Hepatic stellate cell (primary cell): ENCODE measurements around the gene TFPI2.

Experiments used
- DNase-seq: peaks from one replicate; pipeline ENCODE4 v3.0.0; 2011; ENCODE audit warnings: low spot score

Gene TFPI2

GRCh38 chr7:93858857-93859256 lies 31.7 kb downstream of the TFPI2 start:
- no peak for DNase-seq

- DNase-seq: no peak
Observed at GRCh38 chr7:93856323-93856722, 34.2 kb downstream of the TFPI2 start.

- DNase-seq: no peak
Observed at GRCh38 chr7:93855797-93856196, 34.8 kb downstream of the TFPI2 start.

GRCh38 chr7:93854480-93854879 lies 36.1 kb downstream of the TFPI2 start:
- no peak for DNase-seq

- DNase-seq: no peak
Observed at GRCh38 chr7:93851536-93851935, 39.0 kb downstream of the TFPI2 start.

GRCh38 chr7:93843260-93843659 lies 47.3 kb downstream of the TFPI2 start:
- no peak for DNase-seq

- DNase-seq: no peak
Observed at GRCh38 chr7:93838966-93839365, 51.6 kb downstream of the TFPI2 start.

- DNase-seq: no peak
Observed at GRCh38 chr7:93837245-93837644, 53.3 kb downstream of the TFPI2 start.

GRCh38 chr7:93836116-93836515 lies 54.4 kb downstream of the TFPI2 start:
- no peak for DNase-seq

GRCh38 chr7:93835702-93836101 lies 54.9 kb downstream of the TFPI2 start:
- DNase-seq: no peak
